ENCODE data around the gene PSMD13.
"Not testable (repeated sequence)": the region's sequence is repeated elsewhere in the genome, so short reads cannot be mapped to it uniquely, and the experiment has no call there.

The PSMD13 gene

DNA sequence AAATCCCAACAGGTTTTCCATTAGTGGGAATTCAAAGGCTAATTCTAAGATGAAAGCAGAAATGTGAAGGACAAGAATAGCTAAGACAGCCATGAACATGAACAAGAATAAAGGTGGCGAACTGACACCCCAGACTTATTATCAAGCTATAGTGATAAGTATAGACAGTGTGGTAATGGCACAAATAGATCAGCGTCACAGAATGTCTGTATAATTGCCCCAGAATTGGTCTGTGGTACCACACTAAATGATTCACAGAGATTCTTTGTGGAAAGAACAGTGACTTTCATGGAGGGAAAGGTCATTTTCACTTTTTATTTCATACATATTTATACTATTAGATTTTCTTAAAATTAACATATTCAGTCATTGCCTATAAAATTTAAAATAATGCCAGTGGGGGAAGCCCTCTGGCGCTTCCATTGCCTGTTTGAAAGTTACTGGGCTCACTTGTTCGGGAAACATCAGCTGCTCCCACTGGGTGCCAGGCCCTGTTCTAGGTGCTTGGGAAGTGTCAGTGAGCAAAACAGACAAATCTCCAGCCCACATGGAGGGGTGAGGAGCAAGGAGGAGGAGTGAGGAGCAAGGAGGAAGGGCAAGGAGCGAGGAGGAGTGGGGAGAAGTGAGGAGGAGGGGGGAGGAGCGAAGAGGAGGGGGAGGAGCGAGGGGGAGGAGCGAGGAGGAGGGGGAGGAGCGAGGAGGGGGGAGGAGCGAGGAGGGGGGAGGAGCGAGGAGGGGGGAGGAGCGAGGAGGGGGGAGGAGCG, 30.1 kb downstream of the PSMD13 start:
- H3K4me3 Mint-ChIP-seq, result peak overlapping the region; percentile 81
- no peaks in the 10 kb centered on the region for H3K27me3 Mint-ChIP-seq
- peaks cover 2% of the 10 kb centered on the region for H3K9me3 Mint-ChIP-seq
- peaks cover 33% of the 10 kb centered on the region for H3K4me1 Mint-ChIP-seq
- peak overlapping the region; percentile 98 for H3K27ac Mint-ChIP-seq
- H3K36me3 Mint-ChIP-seq, result no peaks in the 10 kb centered on the region
- ATAC-seq, result no peak

DNA sequence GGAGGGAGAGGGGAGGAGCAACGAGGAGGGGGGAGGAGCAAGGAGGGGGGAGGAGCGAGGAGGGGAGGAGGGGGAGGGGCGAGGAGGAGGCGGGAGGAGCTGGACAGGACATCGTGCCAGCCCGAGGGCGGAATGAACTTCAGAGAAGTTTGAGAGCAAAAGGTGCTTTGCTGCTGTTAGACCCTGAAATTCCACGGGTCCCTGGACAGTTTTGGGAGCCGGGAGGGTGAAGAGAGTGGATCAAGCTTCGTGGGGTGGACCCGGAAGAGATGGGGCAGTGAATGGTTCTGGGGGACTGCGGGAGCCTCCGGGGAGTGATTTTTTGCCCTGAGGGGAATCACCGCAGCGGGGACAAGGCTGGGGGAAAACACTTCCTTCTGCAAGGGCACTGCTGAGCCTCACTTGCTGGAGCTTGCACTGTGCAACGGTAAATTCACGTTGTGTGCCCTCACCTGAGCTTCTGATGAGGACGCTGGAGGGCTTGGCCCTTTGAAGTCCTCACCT, 30.8 kb downstream of the PSMD13 start:
- ATAC-seq, result peak; percentile 47

DNA sequence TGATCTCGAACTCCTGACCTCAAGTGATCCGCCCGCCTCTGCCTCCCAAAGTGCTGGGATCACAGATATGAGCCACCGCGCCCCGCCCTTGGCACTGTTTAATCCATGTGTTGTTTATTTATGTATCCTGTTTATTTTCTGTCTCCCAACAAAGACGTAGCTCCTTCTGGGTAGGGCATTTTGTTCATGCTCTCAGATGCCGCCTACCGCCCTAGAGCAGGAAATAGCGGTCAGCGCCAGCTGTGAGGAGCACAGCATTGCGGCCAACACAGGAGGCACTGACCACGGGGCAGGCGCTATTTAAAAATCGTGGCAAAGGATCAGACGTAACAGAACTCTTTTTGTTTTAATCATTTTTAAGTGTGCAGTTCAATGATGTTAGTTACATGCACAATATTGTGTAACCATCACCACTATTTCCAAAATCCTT, 32.0 kb downstream of the PSMD13 start:
- Mint-ChIP-seq H3K4me3 (peak overlapping the region; percentile 88), H3K27ac (peak overlapping the region; percentile 98), H3K4me1 (peaks cover 27% of the 10 kb centered on the region)
- not testable (repeated sequence) for H3K27me3 Mint-ChIP-seq, H3K36me3 Mint-ChIP-seq, H3K9me3 Mint-ChIP-seq
- peak; percentile 77 for ATAC-seq

More for the DNA sequence above, 30.8 kb downstream of the PSMD13 start:
- H3K36me3 Mint-ChIP-seq, result no peaks in the 10 kb centered on the region
- H3K9me3 Mint-ChIP-seq, result no peaks in the 10 kb centered on the region
- H3K4me3 Mint-ChIP-seq, result peak overlapping the region; percentile 88
- peaks cover 27% of the 10 kb centered on the region for H3K4me1 Mint-ChIP-seq
- H3K27ac Mint-ChIP-seq, result peak overlapping the region; percentile 98
- H3K27me3 Mint-ChIP-seq, result no peaks in the 10 kb centered on the region

DNA sequence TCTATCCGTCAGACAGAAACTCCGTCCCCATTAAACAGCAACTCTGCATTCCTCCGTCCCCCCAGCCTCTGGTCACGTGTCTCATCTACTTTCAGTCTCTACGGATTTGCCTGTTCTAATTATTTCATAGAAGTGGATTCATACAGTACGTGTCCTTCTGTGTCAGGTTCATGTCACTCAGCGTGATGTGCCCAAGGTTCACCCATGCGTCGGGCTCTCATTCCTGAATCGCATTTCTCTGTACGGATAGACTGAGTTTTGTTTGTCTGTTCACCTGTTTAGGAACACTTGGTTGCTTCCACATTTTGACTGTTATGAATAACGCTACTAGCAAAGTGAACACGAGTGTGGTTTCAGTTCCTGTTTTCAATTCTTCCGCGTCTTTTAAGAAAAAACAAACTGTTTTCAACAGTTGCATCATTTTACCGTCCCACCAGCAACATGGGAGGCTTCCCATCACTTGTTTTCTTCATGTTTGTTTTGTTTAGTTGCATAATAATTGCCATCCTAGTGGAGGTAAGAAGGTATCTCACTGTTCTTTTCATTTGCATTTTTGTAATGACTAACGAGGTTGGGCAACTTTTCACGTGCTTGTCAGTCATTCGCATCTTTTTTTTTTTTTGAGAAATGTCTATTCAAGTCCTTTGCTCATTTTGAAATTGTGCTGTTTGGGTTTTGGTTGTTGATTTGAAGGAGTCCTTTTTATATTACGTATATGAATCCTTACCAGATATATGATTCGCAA, 32.5 kb downstream of the PSMD13 start:
- H3K27me3 Mint-ChIP-seq, result no peaks in the 10 kb centered on the region
- H3K27ac Mint-ChIP-seq, result peak overlapping the region; percentile 98
- peak overlapping the region; percentile 88 for H3K4me3 Mint-ChIP-seq
- peaks cover 27% of the 10 kb centered on the region for H3K4me1 Mint-ChIP-seq
- ATAC-seq, result peak; percentile 85
- H3K9me3 Mint-ChIP-seq, result no peaks in the 10 kb centered on the region
- H3K36me3 Mint-ChIP-seq, result no peaks in the 10 kb centered on the region

DNA sequence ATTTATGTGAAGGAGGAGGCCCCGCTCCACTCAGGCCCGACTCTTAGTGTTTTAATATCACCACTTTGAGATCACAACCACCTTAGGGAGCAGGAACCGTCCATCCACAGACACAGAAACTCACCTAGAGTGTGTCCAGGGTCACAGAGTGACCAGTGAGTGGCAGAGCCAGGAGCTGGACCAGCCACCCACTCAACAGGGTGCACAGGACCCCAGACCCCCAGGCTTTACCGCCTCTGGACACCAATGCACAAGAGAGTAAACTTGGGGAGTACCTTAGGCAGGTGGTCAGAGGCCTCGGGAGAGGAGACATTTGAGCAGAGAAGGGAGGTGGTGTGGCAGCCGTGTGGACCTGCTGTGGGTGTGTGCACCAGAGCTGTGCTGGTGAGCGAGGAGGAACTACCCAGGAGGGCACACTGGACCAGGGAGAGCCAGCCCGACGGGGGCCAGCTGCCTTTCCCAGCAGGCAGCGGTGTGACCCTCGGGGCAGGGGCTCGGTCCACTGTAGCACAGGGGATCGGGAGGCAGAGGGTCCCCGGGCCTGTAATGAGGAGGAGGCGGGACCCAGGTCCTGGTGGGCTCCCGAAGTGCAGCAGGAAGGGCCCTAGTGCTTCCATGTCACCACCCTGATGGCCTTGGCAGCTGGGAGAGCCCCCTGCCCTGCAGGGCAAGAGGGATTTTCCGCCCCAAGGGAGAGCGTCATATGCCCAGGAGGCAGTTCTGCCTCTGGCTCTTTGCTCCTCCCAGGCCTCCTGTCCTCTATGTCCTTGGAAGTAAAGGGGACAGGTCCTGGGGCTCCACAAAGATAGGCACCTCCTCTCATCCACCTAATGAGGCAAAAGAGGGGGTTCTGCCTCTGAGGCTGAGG, 33.9 kb downstream of the PSMD13 start:
- Mint-ChIP-seq H3K9me3 (no peaks in the 10 kb centered on the region), H3K27me3 (no peaks in the 10 kb centered on the region), H3K4me3 (no peak overlapping the region), H3K4me1 (peaks cover 36% of the 10 kb centered on the region), H3K36me3 (no peaks in the 10 kb centered on the region), H3K27ac (peak overlapping the region; percentile 98)
- ATAC-seq, result no peak

DNA sequence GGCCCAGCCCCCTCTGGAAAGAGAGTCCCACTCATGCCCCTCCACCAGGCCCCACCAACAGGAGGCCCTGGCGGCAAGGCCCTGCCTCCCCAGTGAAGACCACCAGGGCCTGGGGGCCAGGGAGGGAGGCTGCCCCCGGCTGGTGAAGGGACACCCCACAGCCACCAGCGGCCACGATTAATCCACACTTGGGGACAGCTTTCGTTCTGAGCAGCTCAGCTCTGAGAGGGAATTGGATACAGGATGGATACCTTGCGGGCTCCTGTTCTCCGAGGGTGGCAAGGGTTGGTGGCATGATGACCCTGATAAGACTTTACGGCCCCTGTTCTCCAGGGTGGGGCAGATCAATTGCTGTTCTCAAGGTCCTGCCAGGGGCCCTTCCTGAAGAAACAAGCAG, 34.5 kb downstream of the PSMD13 start:
- Mint-ChIP-seq H3K9me3 (no peaks in the 10 kb centered on the region), H3K4me1 (peaks cover 36% of the 10 kb centered on the region), H3K36me3 (no peaks in the 10 kb centered on the region), H3K4me3 (no peak overlapping the region), H3K27ac (peak overlapping the region; percentile 65), H3K27me3 (no peaks in the 10 kb centered on the region)
- ATAC-seq, result no peak

DNA sequence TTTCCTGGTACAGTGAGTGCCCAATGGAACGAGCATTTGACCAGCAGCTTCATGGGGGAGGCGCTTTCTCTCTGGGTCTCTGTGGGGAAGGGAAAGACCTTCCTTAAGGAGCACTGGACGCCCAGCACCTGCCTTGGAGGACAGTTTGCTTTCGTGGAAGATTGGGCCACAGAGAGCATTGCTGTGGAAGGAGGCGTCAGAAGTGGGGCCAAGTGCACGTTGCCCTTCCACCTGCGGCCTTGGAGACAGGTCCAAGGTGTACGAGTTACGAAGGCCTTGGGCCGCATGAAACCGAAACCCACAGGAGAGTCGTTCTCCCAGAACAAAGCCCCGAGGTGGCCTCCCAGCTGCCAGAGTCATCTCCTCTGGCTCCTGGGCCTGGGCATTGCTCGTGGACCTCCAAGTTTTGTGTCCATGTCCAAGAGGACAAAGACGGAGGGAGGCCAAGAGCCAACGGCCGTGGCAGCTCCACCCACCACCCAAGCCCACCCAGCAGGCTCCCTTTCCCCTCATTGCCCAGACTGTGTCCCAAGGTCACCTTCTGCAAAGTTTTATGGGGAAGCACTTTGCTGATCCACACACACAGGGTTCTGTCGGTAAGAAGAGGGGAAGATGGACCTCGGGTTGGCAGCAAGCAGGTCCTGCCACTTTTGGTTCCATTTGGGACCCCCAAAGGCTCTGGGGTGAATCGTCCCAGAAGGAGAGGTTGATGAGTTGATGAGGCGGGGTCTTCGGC, 35.6 kb downstream of the PSMD13 start:
- H3K27me3 Mint-ChIP-seq, result no peaks in the 10 kb centered on the region
- peak overlapping the region; percentile 65 for H3K27ac Mint-ChIP-seq
- H3K4me3 Mint-ChIP-seq, result no peak overlapping the region
- no peak for ATAC-seq
- peaks cover 36% of the 10 kb centered on the region for H3K4me1 Mint-ChIP-seq
- H3K36me3 Mint-ChIP-seq, result no peaks in the 10 kb centered on the region
- H3K9me3 Mint-ChIP-seq, result no peaks in the 10 kb centered on the region

DNA sequence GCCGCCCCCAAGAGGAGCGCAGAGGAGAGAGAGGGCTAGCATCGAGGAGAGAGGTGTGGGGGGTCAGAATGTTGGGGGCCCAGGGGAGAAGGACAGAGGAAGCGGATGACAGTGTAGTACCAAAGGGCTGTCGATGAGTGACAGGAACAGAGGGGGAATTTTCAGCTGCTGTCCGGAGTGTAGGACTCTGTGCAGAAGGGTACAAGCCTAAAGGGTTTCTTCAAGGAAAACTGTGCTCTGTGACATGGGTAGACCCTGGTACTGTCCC, 36.1 kb downstream of the PSMD13 start:
- peak overlapping the region; percentile 65 for H3K27ac Mint-ChIP-seq
- no peaks in the 10 kb centered on the region for H3K9me3 Mint-ChIP-seq
- no peak for ATAC-seq
- H3K27me3 Mint-ChIP-seq, result no peaks in the 10 kb centered on the region
- H3K36me3 Mint-ChIP-seq, result no peaks in the 10 kb centered on the region
- no peak overlapping the region for H3K4me3 Mint-ChIP-seq
- peaks cover 40% of the 10 kb centered on the region for H3K4me1 Mint-ChIP-seq

DNA sequence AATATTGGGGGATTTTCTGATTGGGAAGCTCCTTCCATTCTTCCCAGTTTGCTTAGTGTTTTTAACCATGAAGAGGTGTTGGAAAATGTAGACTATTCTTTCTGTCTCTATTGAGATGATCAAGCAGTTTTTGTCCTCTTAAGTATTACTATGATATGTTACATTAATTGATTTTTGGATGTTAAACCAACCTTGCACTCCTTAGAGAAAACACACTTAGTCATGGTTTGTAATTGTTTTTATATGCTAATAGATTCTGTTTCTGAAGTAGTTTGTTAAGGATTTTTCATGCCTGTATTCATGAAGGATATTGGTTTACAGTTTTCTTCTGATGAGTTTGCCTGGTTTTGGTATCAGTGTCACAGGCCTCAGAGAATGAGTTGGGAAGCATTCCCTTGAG, 39.4 kb downstream of the PSMD13 start:
- no peak overlapping the region for H3K4me3 Mint-ChIP-seq
- ATAC-seq, result no peak
- H3K4me1 Mint-ChIP-seq, result peaks cover 29% of the 10 kb centered on the region
- no peak overlapping the region for H3K27ac Mint-ChIP-seq
- H3K9me3 Mint-ChIP-seq, result no peaks in the 10 kb centered on the region
- no peaks in the 10 kb centered on the region for H3K36me3 Mint-ChIP-seq
- H3K27me3 Mint-ChIP-seq, result peaks cover 6% of the 10 kb centered on the region

DNA sequence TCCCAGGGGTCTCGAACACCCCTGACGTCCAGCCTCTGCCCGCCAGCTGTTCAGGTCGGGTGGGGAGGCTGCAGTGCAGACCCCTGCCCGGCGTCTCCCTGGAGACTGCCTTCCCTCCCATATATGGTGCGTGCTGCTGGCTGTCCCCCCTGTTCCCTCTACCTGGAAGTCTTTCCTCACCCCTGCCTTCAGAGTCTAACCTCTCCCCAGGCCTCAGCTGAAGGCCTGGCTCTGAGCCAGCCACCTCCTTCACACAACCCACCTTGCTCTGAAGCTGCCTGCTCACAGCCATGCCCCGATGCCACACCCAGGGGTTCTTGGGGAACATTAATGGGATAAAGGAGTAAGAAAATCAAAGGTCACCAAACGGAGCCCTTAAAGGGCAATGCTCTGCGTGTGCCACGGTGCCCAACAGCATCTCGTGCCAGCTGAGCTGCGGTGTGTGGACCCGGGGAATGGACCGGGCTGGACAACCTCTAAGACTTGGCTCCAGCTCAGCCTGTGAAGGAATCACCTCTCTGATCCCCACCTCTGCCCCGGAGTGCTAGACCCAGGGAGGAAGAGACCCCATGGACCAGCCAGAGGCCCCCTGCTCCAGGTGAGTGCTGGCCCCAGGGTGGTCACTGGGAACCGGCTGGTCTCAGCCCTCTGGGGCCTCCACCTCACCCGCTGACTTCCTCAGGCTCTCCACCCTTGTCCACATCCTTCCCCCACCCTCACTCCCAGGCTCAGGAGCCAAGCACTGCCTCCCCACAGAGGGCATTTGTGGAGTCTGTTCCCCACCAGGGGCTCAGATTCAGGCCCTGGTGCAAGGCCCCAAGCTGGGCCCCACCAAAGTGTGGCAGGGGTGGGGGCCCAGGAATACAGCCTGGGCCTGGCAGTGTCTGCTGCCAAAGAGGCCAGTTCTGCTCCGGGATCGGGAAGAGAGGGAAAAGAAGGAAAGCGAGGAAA, 41.5 kb downstream of the PSMD13 start, which contains the start of gene NLRP6:
TSS of gene NLRP6 (plus strand) at position 407 of the 951 bp plus-strand sequence. CDS start at position 570, 163 bp downstream.
- Mint-ChIP-seq H3K9me3 (no peaks in the 10 kb centered on the region), H3K27me3 (peaks cover 25% of the 10 kb centered on the region), H3K27ac (peak within 1 kb of the TSS; percentile 47), H3K36me3 (no peaks in the 10 kb centered on the region), H3K4me3 (peak within 1 kb of the TSS; percentile 40), H3K4me1 (peaks cover 49% of the 10 kb centered on the region)
- ATAC-seq, result no peak

DNA sequence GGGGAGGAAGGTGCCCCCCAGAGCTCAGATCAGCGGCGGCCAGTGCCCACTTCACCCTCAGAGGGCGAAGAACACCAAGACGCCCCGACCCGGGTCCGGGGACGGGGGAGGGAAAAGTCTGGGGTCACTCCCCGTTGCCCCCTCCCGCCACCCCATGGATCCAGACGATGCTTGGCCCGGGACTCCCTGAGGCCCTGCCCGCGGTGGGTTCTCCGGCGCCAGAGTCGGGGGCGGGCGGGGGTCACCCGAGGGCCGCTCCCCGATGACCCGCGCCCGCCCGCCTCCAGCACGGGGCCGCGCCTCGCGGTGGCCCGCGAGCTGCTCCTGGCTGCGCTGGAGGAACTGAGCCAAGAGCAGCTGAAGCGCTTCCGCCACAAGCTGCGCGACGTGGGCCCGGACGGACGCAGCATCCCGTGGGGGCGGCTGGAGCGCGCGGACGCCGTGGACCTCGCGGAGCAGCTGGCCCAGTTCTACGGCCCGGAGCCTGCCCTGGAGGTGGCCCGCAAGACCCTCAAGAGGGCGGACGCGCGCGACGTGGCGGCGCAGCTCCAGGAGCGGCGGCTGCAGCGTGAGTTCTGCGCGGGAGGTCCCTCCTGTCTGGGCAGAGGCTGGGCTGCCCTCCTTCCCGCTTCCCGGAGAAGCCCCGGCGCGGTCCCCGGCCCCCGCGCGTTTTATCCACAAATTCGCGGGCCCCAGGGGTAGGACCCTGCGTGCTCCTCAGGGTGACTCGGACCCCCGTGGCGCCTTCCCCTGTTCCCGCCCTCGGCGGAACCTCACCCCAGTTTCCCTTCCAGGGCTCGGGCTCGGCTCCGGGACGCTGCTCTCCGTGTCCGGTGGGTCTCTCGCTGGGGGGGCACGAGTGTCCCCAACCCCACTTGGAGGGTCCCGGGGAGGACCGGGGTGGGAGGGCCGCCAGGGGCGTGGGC, 42.5 kb downstream of the PSMD13 start:
- H3K4me3 Mint-ChIP-seq, result peak overlapping the region; percentile 40

DNA sequence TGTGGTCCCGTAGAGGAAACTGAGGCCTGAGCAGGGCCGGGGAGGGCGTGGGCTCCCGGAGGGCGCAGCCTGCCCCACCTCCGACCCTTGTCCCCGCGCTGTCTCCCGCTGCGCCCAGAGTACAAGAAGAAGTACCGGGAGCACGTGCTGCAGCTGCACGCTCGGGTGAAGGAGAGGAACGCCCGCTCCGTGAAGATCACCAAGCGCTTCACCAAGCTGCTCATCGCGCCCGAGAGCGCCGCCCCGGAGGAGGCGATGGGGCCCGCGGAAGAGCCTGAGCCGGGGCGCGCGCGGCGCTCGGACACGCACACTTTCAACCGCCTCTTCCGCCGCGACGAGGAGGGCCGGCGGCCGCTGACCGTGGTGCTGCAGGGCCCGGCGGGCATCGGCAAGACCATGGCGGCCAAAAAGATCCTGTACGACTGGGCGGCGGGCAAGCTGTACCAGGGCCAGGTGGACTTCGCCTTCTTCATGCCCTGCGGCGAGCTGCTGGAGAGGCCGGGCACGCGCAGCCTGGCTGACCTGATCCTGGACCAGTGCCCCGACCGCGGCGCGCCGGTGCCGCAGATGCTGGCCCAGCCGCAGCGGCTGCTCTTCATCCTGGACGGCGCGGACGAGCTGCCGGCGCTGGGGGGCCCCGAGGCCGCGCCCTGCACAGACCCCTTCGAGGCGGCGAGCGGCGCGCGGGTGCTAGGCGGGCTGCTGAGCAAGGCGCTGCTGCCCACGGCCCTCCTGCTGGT, 43.4 kb downstream of the PSMD13 start:
- peak; percentile 65 for ATAC-seq
- Mint-ChIP-seq H3K27ac (no peak overlapping the region), H3K27me3 (peaks cover 27% of the 10 kb centered on the region), H3K9me3 (no peaks in the 10 kb centered on the region), H3K4me3 (peak overlapping the region; percentile 74), H3K4me1 (peaks cover 44% of the 10 kb centered on the region), H3K36me3 (no peaks in the 10 kb centered on the region)

More for the DNA sequence above, 42.5 kb downstream of the PSMD13 start:
- no peaks in the 10 kb centered on the region for H3K36me3 Mint-ChIP-seq
- peak overlapping the region; percentile 47 for H3K27ac Mint-ChIP-seq
- no peaks in the 10 kb centered on the region for H3K9me3 Mint-ChIP-seq
- peaks cover 49% of the 10 kb centered on the region for H3K4me1 Mint-ChIP-seq
- H3K27me3 Mint-ChIP-seq, result peaks cover 25% of the 10 kb centered on the region
- ATAC-seq, result peak; percentile 52

Measured in stimulated activated memory B cell treated with anti-CD40 and anti-IgM and Interleukin-4, amounts not matched to agents 10 μg/mL and 1 μg/mL and 100 μg/mL, for 72 hours (primary cell).